ENCODE measurements around the gene CRAMP1.

The CRAMP1 gene

GRCh38 chr16:1705688-1706385, 93.7 kb downstream of the CRAMP1 start, which contains the start of gene MAPK8IP3 (continued):
- TF ChIP-seq ZNF138 (tag by site-specific recombination; IDR thresholded peaks at IDR 0.05; ENCODE audit: borderline replicate concordance): no peak
- TF ChIP-seq ZNF692 (tag by site-specific recombination; IDR thresholded peaks at IDR 0.05): peak; percentile 64; the same call in 1 of the 2 replicates
- no peak for TF ChIP-seq ZNF19 (tag by site-specific recombination; IDR thresholded peaks at IDR 0.05; ENCODE audit: low read depth)
- TF ChIP-seq ZNF513 (tag by site-specific recombination; IDR thresholded peaks at IDR 0.05): no peak; the same call in 1 of the 2 replicates
- no peak for TF ChIP-seq ZSCAN18 (tag by site-specific recombination; IDR thresholded peaks at IDR 0.05)
- TF ChIP-seq ZSCAN4 (tag by site-specific recombination; IDR thresholded peaks at IDR 0.05): peak; percentile 19; the same call in 1 of the 2 replicates
- peak; percentile 87 for TF ChIP-seq KLF16 (tag by site-specific recombination; IDR thresholded peaks at IDR 0.05)
- no peak for TF ChIP-seq ZNF302 (tag by site-specific recombination; IDR thresholded peaks at IDR 0.05; ENCODE audit: low read depth)
- TF ChIP-seq PATZ1 (tag by site-specific recombination; IDR thresholded peaks at IDR 0.05): peak; percentile 74
- TF ChIP-seq ZNF645 (tag by site-specific recombination; IDR thresholded peaks at IDR 0.05): peak; percentile 94; the same call in 1 of the 2 replicates
- peak; percentile 48 for TF ChIP-seq ZNF600 (tag by site-specific recombination; IDR thresholded peaks at IDR 0.05)
- peak; percentile 77 for TF ChIP-seq CTCF (tag by site-specific recombination; IDR thresholded peaks at IDR 0.05)
- TF ChIP-seq EGR2 (tag by site-specific recombination; IDR thresholded peaks at IDR 0.05; ENCODE audit: low read depth): peak; percentile 79
- peak; percentile 41; the same call in 1 of the 2 replicates for TF ChIP-seq ZFP37 (tag by site-specific recombination; IDR thresholded peaks at IDR 0.05)
- no peak for TF ChIP-seq ZNF211 (tag by site-specific recombination; IDR thresholded peaks at IDR 0.05; ENCODE audit: low read depth)
- TF ChIP-seq INSM2 (tag by site-specific recombination; IDR thresholded peaks at IDR 0.05): peak; percentile 50
- no peak for TF ChIP-seq ZNF596 (tag by site-specific recombination; IDR thresholded peaks at IDR 0.05)
- TF ChIP-seq GLIS1 (tag by site-specific recombination; IDR thresholded peaks at IDR 0.05): peak; percentile 6; the same call in 1 of the 2 replicates
- TF ChIP-seq SP2 (tag by site-specific recombination; IDR thresholded peaks at IDR 0.05): peak; percentile 80
- peak; percentile 23 for TF ChIP-seq ZNF510 (tag by site-specific recombination; IDR thresholded peaks at IDR 0.05; ENCODE audit: insufficient replicate concordance)
- TF ChIP-seq ATF2 (tag by site-specific recombination; IDR thresholded peaks at IDR 0.05; ENCODE audit: low read depth): peak; percentile 73
- 0 out of 2 replicates have a peak, but pooled peaks have one; percentile 7 for TF ChIP-seq ZNF677 (tag by site-specific recombination; IDR thresholded peaks at IDR 0.05)
- peak; percentile 90 for TF ChIP-seq ZBTB7A (tag by site-specific recombination; IDR thresholded peaks at IDR 0.05; ENCODE audit: low read depth)
